Left lung (tissue), 10 donors: ENCODE results near the gene ZNF512. TPM values are rescaled to one million over a fixed set of nuclear protein-coding genes. Genes with fewer than 3 reads are reported as not detected.

ENCODE experiments used
- ATAC-seq: fragments of 200-7000 bp; cut with Tn5 transposase; one replicate; pipeline ENCODE4 v1.9.1; 2020; ENCODE audit warnings: moderate library complexity
- DNase-seq, 4 donors: peaks; one replicate each; pipeline ENCODE4 v3.0.0-alpha.2; 2013 to 2020
- H3K27ac ChIP-seq, 2 donors: fragments of 200-600 bp; sonication (generic) in 1 of 2; one replicate each; pipeline versions ENCODE4 v1.5.0 to v1.8.0; 2020 to 2021
- H3K27me3 ChIP-seq, 2 donors: fragments of 200-600 bp; sonication (generic) in 1 of 2; one replicate each; pipeline versions ENCODE4 v1.5.0 to v1.8.0; 2020 to 2021
- H3K36me3 ChIP-seq, 2 donors: fragments of 200-600 bp; sonication (generic) in 1 of 2; one replicate each; pipeline versions ENCODE4 v1.5.0 to v1.8.0; 2020 to 2021
- H3K4me1 ChIP-seq, 2 donors: fragments of 200-600 bp; one replicate each; pipeline ENCODE4 v1.8.0; 2021
- H3K4me3 ChIP-seq, 2 donors: fragments of 200-600 bp; sonication (generic) in 1 of 2; one replicate each; pipeline versions ENCODE4 v1.5.0 to v1.8.0; 2020 to 2021; ENCODE audit warnings: mild to moderate bottlenecking in 1 of 2
- H3K9me3 ChIP-seq, 2 donors: fragments of 200-600 bp; sonication (generic) in 1 of 2; one replicate each; pipeline versions ENCODE4 v1.5.0 to v1.8.0; 2020 to 2021
- intact Hi-C, 2 donors: fragments of 100-400 bp; cut with DNase I; formaldehyde crosslinking; loops; one replicate each; pipeline versions ENCODE4 v1.11.2 to v1.14.2; 2022
- polyA plus RNA-seq, 6 donors: library from polyadenylated mRNA; unstranded; fragments of 120-200 nt; gene quantifications; one replicate each; pipeline ENCODE4 v1.2.1, GENCODE V29; 2013; ENCODE audit not compliant: insufficient read length in 6 of 6
- total RNA-seq, 2 donors: library from RNA; stranded (reverse); fragmentation: NEBNext Ultra II Directional; extraction: Animal tissue kit (Norgen Biotek cat#: 25700); gene quantifications; one replicate each; pipeline ENCODE4 v1.2.1, GENCODE V29; 2021
- TF ChIP-seq, protein P1 (sequence below), 2 donors: fragments of 200-600 bp; sonication (generic) in 1 of 2; IDR thresholded peaks; one replicate each; pipeline versions ENCODE4 v1.5.0 to v1.8.0; 2021; ENCODE audit warnings: antibody characterized with exemption in 2 of 2
- donor health status: DM: no; HTN: yes; CAD: no.
- donor health status: DM: no; HTN: no; CAD: no.

ZNF512 gene
- total and polyA plus RNA-seq, 8 donors = 29.3 to 93.5 (median 80.3) TPM

DNA sequence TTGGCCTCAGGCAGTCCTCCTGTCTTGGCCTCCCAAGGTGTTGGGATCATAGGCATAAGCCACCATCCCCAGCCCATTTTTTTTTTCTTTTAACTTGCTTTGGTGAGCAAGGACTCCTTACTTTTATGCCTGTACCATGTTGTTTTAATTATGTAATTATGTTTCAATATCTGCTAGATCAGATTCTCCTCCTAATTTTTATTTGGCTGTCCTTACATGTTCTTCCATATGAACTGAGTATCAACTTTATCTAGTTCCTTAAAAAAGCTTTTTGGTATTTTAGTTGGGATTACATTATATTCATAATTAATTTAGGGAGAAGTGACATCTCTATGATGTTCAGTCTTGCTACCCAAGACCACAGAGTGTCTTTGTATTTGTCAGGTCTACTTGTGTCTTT, 62.4 kb downstream of the ZNF512 start:
- Histone ChIP-seq H3K4me1 (no peaks in the 10 kb centered on the region), H3K4me3 (no peak overlapping the region), H3K27me3 (no peaks in the 10 kb centered on the region), H3K9me3 (no peaks in the 10 kb centered on the region), H3K27ac (no peak overlapping the region), H3K36me3 (peaks cover 3 to 91% of the 10 kb centered on the region in 2 donors)
- no peak for ATAC-seq
- TF ChIP-seq, protein P1, sequence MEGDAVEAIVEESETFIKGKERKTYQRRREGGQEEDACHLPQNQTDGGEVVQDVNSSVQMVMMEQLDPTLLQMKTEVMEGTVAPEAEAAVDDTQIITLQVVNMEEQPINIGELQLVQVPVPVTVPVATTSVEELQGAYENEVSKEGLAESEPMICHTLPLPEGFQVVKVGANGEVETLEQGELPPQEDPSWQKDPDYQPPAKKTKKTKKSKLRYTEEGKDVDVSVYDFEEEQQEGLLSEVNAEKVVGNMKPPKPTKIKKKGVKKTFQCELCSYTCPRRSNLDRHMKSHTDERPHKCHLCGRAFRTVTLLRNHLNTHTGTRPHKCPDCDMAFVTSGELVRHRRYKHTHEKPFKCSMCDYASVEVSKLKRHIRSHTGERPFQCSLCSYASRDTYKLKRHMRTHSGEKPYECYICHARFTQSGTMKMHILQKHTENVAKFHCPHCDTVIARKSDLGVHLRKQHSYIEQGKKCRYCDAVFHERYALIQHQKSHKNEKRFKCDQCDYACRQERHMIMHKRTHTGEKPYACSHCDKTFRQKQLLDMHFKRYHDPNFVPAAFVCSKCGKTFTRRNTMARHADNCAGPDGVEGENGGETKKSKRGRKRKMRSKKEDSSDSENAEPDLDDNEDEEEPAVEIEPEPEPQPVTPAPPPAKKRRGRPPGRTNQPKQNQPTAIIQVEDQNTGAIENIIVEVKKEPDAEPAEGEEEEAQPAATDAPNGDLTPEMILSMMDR (IDR thresholded peaks at IDR 0.05) = no peak
- intact Hi-C loops = no loop called here
- no peak for DNase-seq

DNA sequence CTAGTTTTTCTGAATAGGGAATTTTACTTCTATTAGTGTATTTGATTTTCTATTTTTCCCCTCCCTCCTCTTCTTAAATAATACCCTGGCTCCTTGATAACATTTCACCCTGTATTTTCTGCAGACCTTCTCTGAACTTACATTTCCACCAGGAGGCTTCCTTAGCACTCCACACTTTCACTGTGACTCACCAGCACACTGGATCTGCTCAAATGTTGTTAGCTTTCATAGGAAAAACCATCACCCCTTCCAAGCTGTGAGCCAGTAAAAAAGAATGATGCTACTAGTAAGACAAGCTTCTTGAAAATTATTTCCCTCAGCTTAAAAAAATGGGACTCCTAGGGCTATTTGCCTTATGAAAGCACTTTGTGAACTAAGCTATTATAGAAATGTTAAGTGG, 64.4 kb downstream of the ZNF512 start:
- intact Hi-C loops = no loop called here
- no peak overlapping the region for H3K27ac ChIP-seq
- no peaks in the 10 kb centered on the region for H3K4me1 ChIP-seq
- H3K27me3 ChIP-seq = no peaks in the 10 kb centered on the region
- no peak for ATAC-seq
- DNase-seq = no peak
- TF ChIP-seq, protein P1 (IDR thresholded peaks at IDR 0.05) = no peak
- peaks cover 11 to 91% of the 10 kb centered on the region in 2 donors for H3K36me3 ChIP-seq
- no peaks in the 10 kb centered on the region for H3K9me3 ChIP-seq
- H3K4me3 ChIP-seq = no peak overlapping the region

DNA sequence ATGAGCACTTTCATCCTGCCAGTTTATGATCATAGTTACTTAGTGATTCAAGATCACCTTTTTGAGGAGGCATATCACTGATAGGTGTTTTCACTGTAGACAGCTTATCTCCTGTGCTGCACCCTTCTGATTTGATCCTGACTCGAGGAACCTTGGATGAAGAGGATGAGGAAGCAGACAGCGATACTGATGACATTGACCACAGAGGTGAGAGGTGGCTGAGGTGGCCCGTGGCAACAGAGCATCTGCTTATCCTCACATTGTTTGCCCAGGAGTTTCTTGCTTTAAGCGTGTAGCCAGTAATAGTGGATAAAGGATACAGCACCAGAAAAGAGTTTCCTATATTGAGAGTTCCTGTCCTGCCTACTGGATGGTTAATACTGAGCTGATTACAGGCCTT, 64.9 kb downstream of the ZNF512 start:
- no peaks in the 10 kb centered on the region for H3K4me1 ChIP-seq
- H3K36me3 ChIP-seq = peaks cover 11 to 91% of the 10 kb centered on the region in 2 donors
- no peaks in the 10 kb centered on the region for H3K9me3 ChIP-seq
- intact Hi-C loops = no loop called here
- no peak overlapping the region for H3K27ac ChIP-seq
- TF ChIP-seq, protein P1 (IDR thresholded peaks at IDR 0.05) = no peak
- DNase-seq (no peak), ATAC-seq (no peak)
- no peak overlapping the region for H3K4me3 ChIP-seq
- H3K27me3 ChIP-seq = no peaks in the 10 kb centered on the region

DNA sequence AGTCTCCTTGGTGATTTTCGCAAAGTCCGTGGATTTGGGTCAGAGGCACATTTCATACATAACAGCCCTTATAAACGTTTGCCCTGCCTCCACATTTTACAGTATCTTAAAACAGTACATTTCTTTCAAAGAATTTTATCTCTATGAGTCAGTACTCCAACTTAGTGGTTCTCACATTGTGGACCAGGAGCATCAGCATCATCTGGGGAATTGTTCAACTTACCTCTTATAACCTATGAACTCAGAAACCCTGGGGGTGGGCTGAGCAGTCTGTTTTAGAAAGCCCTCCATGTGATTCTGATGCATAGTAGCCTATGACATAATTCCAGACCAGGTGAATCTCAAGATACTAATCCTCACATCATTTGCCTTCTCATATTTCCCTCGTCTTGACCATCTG, 68.2 kb downstream of the ZNF512 start:
- DNase-seq (no peak), ATAC-seq (no peak)
- no peaks in the 10 kb centered on the region for H3K27me3 ChIP-seq
- intact Hi-C loops = no loop called here
- TF ChIP-seq, protein P1 (IDR thresholded peaks at IDR 0.05) = no peak
- H3K4me3 ChIP-seq = no peak overlapping the region
- no peak overlapping the region for H3K27ac ChIP-seq
- H3K4me1 ChIP-seq = no peaks in the 10 kb centered on the region
- H3K36me3 ChIP-seq = peaks cover 11 to 95% of the 10 kb centered on the region in 2 donors
- no peaks in the 10 kb centered on the region for H3K9me3 ChIP-seq

DNA sequence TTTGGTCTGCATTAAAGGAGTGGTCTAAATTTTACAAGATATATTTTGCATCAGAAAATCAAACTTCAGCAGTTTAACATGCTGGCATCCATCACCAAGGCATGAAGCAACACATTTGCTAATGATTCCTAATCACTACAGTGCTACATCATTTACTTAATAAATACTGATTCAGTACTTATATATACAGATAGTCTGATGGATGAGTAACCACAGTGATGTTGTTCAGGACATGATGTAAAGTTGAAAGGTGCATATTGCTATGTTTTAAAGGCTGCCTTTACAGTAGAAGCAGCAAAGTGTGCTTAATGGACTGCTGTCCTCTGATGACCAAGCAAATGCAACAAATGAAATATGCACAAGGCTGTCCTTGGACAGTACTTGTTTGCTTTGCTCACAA, 69.5 kb downstream of the ZNF512 start:
- Histone ChIP-seq H3K4me3 (no peak overlapping the region), H3K9me3 (no peaks in the 10 kb centered on the region), H3K36me3 (peaks cover 11 to 99% of the 10 kb centered on the region in 2 donors), H3K27ac (no peak overlapping the region), H3K4me1 (no peaks in the 10 kb centered on the region), H3K27me3 (no peaks in the 10 kb centered on the region)
- intact Hi-C loops = no loop called here
- DNase-seq = no peak
- ATAC-seq = no peak
- TF ChIP-seq, protein P1 (IDR thresholded peaks at IDR 0.05) = no peak
